ENCODE measurements around the gene NFYC.

NFYC gene

GRCh38 chr1:40734882-40735628 lies 43.6 kb downstream of the NFYC start:
- DNase-seq = no peak
- H3K4me3 ChIP-seq (ENCODE audit: insufficient read depth, low read depth, low read length, poor library complexity, severe bottlenecking) = no peak overlapping the region
- no peaks in the 10 kb centered on the region for H3K9me3 ChIP-seq (ENCODE audit: control insufficient read depth, low read length)
- H3K36me3 ChIP-seq (ENCODE audit: control insufficient read depth, insufficient read depth, low read length) = no peaks in the 10 kb centered on the region
- H3K4me1 ChIP-seq (ENCODE audit: control insufficient read depth, insufficient read depth, low read length, poor library complexity, severe bottlenecking) = no peaks in the 10 kb centered on the region
- no peaks in the 10 kb centered on the region for H3K27me3 ChIP-seq (replicated peaks; ENCODE audit: control insufficient read depth, insufficient read depth, low read length, poor library complexity, severe bottlenecking)
- no peak overlapping the region for H3K27ac ChIP-seq (ENCODE audit: insufficient read depth, low read length, poor library complexity, severe bottlenecking)

DNA sequence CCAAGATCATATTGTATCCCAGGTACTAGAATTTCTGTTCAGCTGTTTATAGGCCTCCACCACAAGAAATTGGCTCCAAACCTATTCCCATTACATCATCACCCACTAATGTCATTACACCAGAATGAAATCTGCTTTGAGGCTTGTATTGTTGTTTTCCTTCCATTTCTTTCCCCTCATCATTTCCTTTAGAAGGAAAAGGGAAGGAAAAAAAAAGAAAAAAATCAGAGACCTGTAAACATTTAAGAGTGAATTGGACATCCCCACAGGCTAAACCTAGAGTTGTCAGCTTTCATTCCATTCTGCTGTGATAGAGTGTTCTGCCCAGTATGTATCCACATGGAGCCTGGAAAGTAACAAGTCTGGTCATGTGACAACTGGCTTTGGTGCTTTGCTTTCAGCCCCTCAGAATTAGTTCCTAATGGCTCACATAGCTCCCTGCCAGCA lies 44.6 kb downstream of the NFYC start:
- H3K27me3 ChIP-seq (replicated peaks; ENCODE audit: control insufficient read depth, insufficient read depth, low read length, poor library complexity, severe bottlenecking) = no peaks in the 10 kb centered on the region
- no peaks in the 10 kb centered on the region for H3K4me1 ChIP-seq (ENCODE audit: control insufficient read depth, insufficient read depth, low read length, poor library complexity, severe bottlenecking)
- H3K36me3 ChIP-seq (ENCODE audit: control insufficient read depth, insufficient read depth, low read length) = no peaks in the 10 kb centered on the region
- no peak overlapping the region for H3K27ac ChIP-seq (ENCODE audit: insufficient read depth, low read length, poor library complexity, severe bottlenecking)
- no peak for DNase-seq
- no peak overlapping the region for H3K4me3 ChIP-seq (ENCODE audit: insufficient read depth, low read depth, low read length, poor library complexity, severe bottlenecking)
- no peaks in the 10 kb centered on the region for H3K9me3 ChIP-seq (ENCODE audit: control insufficient read depth, low read length)

DNA sequence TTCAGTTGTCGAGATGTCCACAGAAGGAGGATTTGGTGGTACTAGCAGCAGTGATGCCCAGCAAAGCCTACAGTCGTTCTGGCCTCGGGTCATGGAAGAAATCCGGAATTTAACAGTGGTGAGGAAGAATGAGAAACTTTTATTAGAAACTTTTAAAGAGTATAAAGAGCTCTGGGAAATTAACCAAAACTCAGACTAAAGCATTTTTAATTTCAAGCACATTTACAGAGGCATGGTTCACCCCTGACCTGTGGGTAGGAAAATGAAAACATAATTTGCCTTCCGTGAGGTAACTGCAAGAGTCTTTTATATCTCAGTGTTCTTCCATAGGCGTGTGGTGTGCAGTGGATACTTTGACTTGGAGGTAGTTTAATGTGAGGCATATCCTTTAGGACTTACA lies 47.3 kb downstream of the NFYC start:
- Histone ChIP-seq H3K27me3 (replicated peaks; ENCODE audit: control insufficient read depth, insufficient read depth, low read length, poor library complexity, severe bottlenecking) (no peaks in the 10 kb centered on the region), H3K36me3 (ENCODE audit: control insufficient read depth, insufficient read depth, low read length) (peaks cover 6% of the 10 kb centered on the region), H3K4me3 (ENCODE audit: insufficient read depth, low read depth, low read length, poor library complexity, severe bottlenecking) (no peak overlapping the region), H3K27ac (ENCODE audit: insufficient read depth, low read length, poor library complexity, severe bottlenecking) (no peak overlapping the region), H3K9me3 (ENCODE audit: control insufficient read depth, low read length) (no peaks in the 10 kb centered on the region), H3K4me1 (ENCODE audit: control insufficient read depth, insufficient read depth, low read length, poor library complexity, severe bottlenecking) (no peaks in the 10 kb centered on the region)
- no peak for DNase-seq

DNA sequence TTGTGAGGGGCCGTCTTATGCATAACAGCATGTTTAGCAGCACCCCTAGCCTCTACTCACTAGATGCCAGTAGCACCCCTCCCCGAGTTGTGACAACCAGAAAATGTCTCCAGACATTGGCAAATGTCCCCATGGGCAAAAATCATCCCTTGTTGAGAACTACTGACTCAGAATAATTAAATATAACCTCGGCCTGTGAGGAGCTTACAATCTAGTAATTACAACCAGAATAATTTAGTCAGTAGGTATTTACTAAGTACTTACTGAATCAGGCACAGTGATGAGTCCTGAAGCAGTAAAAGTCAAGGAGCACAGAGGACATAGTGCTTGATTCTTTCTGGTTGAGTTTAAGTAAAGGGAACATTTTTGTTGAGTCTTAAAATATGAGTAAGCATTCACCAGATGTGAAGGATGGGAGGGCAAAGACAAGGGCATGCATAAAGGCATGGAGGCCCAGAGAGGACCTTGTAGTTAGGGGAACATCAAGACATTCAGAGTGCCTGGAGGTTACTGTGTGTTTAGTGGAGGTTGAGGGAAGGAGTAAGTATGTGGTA lies 48.0 kb downstream of the NFYC start:
- Histone ChIP-seq H3K27ac (ENCODE audit: insufficient read depth, low read length, poor library complexity, severe bottlenecking) (no peak overlapping the region), H3K9me3 (ENCODE audit: control insufficient read depth, low read length) (no peaks in the 10 kb centered on the region), H3K36me3 (ENCODE audit: control insufficient read depth, insufficient read depth, low read length) (peaks cover 6% of the 10 kb centered on the region), H3K27me3 (replicated peaks; ENCODE audit: control insufficient read depth, insufficient read depth, low read length, poor library complexity, severe bottlenecking) (no peaks in the 10 kb centered on the region), H3K4me3 (ENCODE audit: insufficient read depth, low read depth, low read length, poor library complexity, severe bottlenecking) (no peak overlapping the region), H3K4me1 (ENCODE audit: control insufficient read depth, insufficient read depth, low read length, poor library complexity, severe bottlenecking) (no peaks in the 10 kb centered on the region)
- no peak for DNase-seq

GRCh38 chr1:40740039-40740996 lies 48.8 kb downstream of the NFYC start:
- peaks cover 6% of the 10 kb centered on the region for H3K36me3 ChIP-seq (ENCODE audit: control insufficient read depth, insufficient read depth, low read length)
- no peak for DNase-seq
- H3K4me3 ChIP-seq (ENCODE audit: insufficient read depth, low read depth, low read length, poor library complexity, severe bottlenecking) = no peak overlapping the region
- H3K4me1 ChIP-seq (ENCODE audit: control insufficient read depth, insufficient read depth, low read length, poor library complexity, severe bottlenecking) = no peaks in the 10 kb centered on the region
- no peaks in the 10 kb centered on the region for H3K9me3 ChIP-seq (ENCODE audit: control insufficient read depth, low read length)
- no peaks in the 10 kb centered on the region for H3K27me3 ChIP-seq (replicated peaks; ENCODE audit: control insufficient read depth, insufficient read depth, low read length, poor library complexity, severe bottlenecking)
- no peak overlapping the region for H3K27ac ChIP-seq (ENCODE audit: insufficient read depth, low read length, poor library complexity, severe bottlenecking)

DNA sequence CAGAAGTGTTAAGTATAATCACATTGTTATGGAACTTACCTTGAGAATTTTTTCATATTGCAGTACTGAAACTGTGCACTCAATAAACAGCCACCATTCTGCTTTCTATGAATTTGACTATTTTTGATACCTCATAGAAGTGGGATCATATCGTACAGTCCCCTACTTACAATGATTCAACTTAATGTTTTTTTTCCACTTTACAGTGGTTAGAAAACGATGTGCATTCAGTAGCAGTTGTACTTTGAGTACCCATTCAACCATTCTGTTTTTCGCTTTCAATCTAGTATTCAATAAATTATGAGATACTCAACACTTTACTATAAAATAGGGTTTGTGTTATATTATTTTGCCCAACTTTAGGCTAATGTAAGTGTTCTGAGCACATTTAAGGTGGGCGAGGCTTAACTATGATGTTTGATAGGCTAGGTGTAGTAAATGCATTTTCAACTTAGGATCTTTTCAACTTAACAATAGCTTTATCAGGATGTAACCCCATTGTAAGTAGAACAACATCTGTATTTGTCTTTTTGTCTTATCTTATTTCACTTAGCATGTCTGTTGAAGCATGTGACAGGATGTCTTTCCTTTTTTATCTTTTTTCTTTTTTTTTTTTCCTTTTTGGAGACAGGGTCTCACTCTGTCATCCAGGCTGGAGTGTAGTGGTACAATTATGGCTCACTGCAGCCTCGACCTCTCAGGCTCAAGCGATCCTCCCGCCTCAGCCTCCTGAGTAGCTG lies 49.7 kb downstream of the NFYC start:
- no peaks in the 10 kb centered on the region for H3K9me3 ChIP-seq (ENCODE audit: control insufficient read depth, low read length)
- DNase-seq = no peak
- H3K4me3 ChIP-seq (ENCODE audit: insufficient read depth, low read depth, low read length, poor library complexity, severe bottlenecking) = no peak overlapping the region
- H3K27me3 ChIP-seq (replicated peaks; ENCODE audit: control insufficient read depth, insufficient read depth, low read length, poor library complexity, severe bottlenecking) = no peaks in the 10 kb centered on the region
- H3K4me1 ChIP-seq (ENCODE audit: control insufficient read depth, insufficient read depth, low read length, poor library complexity, severe bottlenecking) = no peaks in the 10 kb centered on the region
- H3K27ac ChIP-seq (ENCODE audit: insufficient read depth, low read length, poor library complexity, severe bottlenecking) = no peak overlapping the region
- peaks cover 6% of the 10 kb centered on the region for H3K36me3 ChIP-seq (ENCODE audit: control insufficient read depth, insufficient read depth, low read length)

DNA sequence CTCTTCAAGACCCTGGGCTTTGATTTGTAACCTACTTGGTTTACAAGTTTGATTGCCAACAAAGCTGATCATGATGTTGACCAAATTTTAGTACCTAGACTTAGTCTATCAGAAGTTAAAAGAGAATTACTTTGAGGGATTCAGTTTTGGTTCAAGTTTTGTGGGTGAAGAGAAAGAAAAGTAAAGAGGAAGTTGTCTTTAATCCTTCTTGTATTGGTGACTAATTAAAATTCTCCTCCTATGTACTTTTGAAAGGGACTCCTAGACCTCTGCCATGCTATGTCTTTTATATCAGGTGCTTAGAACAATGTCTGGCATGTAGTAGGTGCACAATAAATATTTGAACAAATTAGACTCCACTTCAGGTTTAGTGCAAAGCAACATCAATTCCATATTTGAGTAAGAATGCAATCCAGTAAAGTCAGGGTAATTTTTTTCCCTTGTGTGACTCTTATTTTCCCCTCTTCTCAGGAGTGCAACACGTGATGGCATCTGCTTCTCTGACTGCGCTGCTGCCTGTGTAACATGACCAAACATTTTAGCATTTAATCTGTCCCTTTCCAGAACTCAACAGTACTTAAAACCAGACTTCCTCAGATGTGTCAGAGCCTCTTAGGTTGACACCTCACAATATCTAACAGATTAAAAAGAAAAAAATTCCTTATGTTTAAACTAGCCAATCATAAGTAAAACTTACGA lies 51.0 kb downstream of the NFYC start:
- H3K9me3 ChIP-seq (ENCODE audit: control insufficient read depth, low read length) = no peaks in the 10 kb centered on the region
- H3K36me3 ChIP-seq (ENCODE audit: control insufficient read depth, insufficient read depth, low read length) = peaks cover 6% of the 10 kb centered on the region
- no peak for DNase-seq
- H3K4me3 ChIP-seq (ENCODE audit: insufficient read depth, low read depth, low read length, poor library complexity, severe bottlenecking) = no peak overlapping the region
- no peak overlapping the region for H3K27ac ChIP-seq (ENCODE audit: insufficient read depth, low read length, poor library complexity, severe bottlenecking)
- no peaks in the 10 kb centered on the region for H3K27me3 ChIP-seq (replicated peaks; ENCODE audit: control insufficient read depth, insufficient read depth, low read length, poor library complexity, severe bottlenecking)
- no peaks in the 10 kb centered on the region for H3K4me1 ChIP-seq (ENCODE audit: control insufficient read depth, insufficient read depth, low read length, poor library complexity, severe bottlenecking)

DNA sequence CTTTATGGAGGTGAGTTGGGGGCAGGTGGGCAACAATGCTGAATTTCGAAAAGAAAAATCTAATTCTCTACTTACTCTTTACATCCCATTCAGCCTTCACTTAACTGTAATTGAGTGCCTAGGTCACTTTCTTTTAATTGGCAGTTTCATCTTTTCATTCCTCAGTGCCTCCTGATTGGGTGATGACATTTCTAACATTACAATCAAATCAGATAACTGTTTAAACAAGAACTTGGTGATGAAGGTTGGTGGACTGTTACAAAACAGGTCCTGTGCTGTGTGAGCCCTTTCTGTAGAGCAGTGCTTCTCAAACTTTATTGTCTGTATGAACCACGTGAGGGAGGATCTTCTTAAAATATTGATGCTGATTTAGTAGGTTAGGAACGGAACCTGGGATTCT lies 51.9 kb downstream of the NFYC start:
- no peak for DNase-seq
- H3K4me3 ChIP-seq (ENCODE audit: insufficient read depth, low read depth, low read length, poor library complexity, severe bottlenecking) = no peak overlapping the region
- peaks cover 11% of the 10 kb centered on the region for H3K36me3 ChIP-seq (ENCODE audit: control insufficient read depth, insufficient read depth, low read length)
- H3K27ac ChIP-seq (ENCODE audit: insufficient read depth, low read length, poor library complexity, severe bottlenecking) = no peak overlapping the region
- no peaks in the 10 kb centered on the region for H3K27me3 ChIP-seq (replicated peaks; ENCODE audit: control insufficient read depth, insufficient read depth, low read length, poor library complexity, severe bottlenecking)
- no peaks in the 10 kb centered on the region for H3K4me1 ChIP-seq (ENCODE audit: control insufficient read depth, insufficient read depth, low read length, poor library complexity, severe bottlenecking)
- H3K9me3 ChIP-seq (ENCODE audit: control insufficient read depth, low read length) = no peaks in the 10 kb centered on the region

GRCh38 chr1:40743860-40744259 lies 52.4 kb downstream of the NFYC start:
- no peak overlapping the region for H3K27ac ChIP-seq (ENCODE audit: insufficient read depth, low read length, poor library complexity, severe bottlenecking)
- H3K4me3 ChIP-seq (ENCODE audit: insufficient read depth, low read depth, low read length, poor library complexity, severe bottlenecking) = no peak overlapping the region
- no peaks in the 10 kb centered on the region for H3K4me1 ChIP-seq (ENCODE audit: control insufficient read depth, insufficient read depth, low read length, poor library complexity, severe bottlenecking)
- H3K27me3 ChIP-seq (replicated peaks; ENCODE audit: control insufficient read depth, insufficient read depth, low read length, poor library complexity, severe bottlenecking) = no peaks in the 10 kb centered on the region
- peaks cover 15% of the 10 kb centered on the region for H3K36me3 ChIP-seq (ENCODE audit: control insufficient read depth, insufficient read depth, low read length)
- DNase-seq = no peak
- H3K9me3 ChIP-seq (ENCODE audit: control insufficient read depth, low read length) = no peaks in the 10 kb centered on the region
